Measurements from ENCODE around the gene VPS13D. TPM values are rescaled to one million over a fixed set of nuclear protein-coding genes. Genes with fewer than 3 reads are reported as not detected.

Gene VPS13D
- total and polyA plus RNA-seq, 2 of the 4 experiments (the other 2 are of a cell fraction) = 9.0 to 16.3 TPM

- Histone ChIP-seq H4K20me1 (ENCODE audit: insufficient read depth, low read length) (no peaks in the 10 kb centered on the region), H3K27me3 (ENCODE audit: control insufficient read depth, insufficient read depth, low read length) (no peaks in the 10 kb centered on the region), H3K4me2 (ENCODE audit: low read depth, low read length) (no peak overlapping the region), H2BK120ac (ENCODE audit: low read depth, low read length) (no peak overlapping the region), H2AK5ac (ENCODE audit: low read depth, low read length) (no peak overlapping the region), H3K27ac (ENCODE audit: insufficient read depth, low read length) (no peak overlapping the region), H3K36me3 (ENCODE audit: control insufficient read depth, insufficient read depth, low read length) (peaks cover 14% of the 10 kb centered on the region), H2BK20ac (ENCODE audit: low read depth, low read length) (no peak overlapping the region), H3K56ac (ENCODE audit: extremely low read depth, insufficient read depth, low read length) (no peak overlapping the region), H3K79me1 (ENCODE audit: low read depth in 1 of 2, low read length in 2 of 2) (no peaks in the 10 kb centered on the region), H3K4me1 (ENCODE audit: control insufficient read depth, insufficient read depth, low read length) (no peaks in the 10 kb centered on the region), H3K9ac (ENCODE audit: low read depth, low read length) (no peak overlapping the region), H2BK5ac (ENCODE audit: low read depth, low read length, poor library complexity, severe bottlenecking) (no peak overlapping the region), H2AFZ (replicated peaks; ENCODE audit: low read length, poor library complexity) (no peak overlapping the region), H3K9me1 (ENCODE audit: insufficient read depth, low read length) (peaks cover 2% of the 10 kb centered on the region; the same call in 1 of the 2 replicates), H2BK15ac (ENCODE audit: low read depth, low read length) (no peak overlapping the region), H3K4ac (ENCODE audit: low read depth, low read length) (no peak overlapping the region), H4K8ac (ENCODE audit: low read depth in 2 of 2, low read length in 2 of 2) (no peak overlapping the region), H3K4me3 (ENCODE audit: insufficient read depth, low read depth, low read length) (no peak overlapping the region), H3K9me3 (ENCODE audit: control insufficient read depth, insufficient read depth, low read length) (no peaks in the 10 kb centered on the region), H4K91ac (ENCODE audit: insufficient read depth, low read depth, low read length) (no peak overlapping the region), H2AK9ac (replicated peaks; ENCODE audit: low read depth, low read length, poor library complexity) (no peak overlapping the region), H4K5ac (ENCODE audit: low read depth, low read length) (no peak overlapping the region), H3K14ac (replicated peaks; ENCODE audit: low read depth, low read length) (no peak overlapping the region), H3K23ac (ENCODE audit: low read depth, low read length) (no peak overlapping the region), H3K18ac (ENCODE audit: low read depth, low read length) (no peak overlapping the region)
- in situ Hi-C loops (cut with MboI; ENCODE audit: low sequenced_read_pairs) (no loop called here), intact Hi-C loops (cut with micrococcal nuclease) (no loop called here), dilution Hi-C loops (cut with HindIII; ENCODE audit: low sequenced_read_pairs, unreplicated experiment) (no loop called here)
- ChIA-PET CTCF (no interaction called here), POLR2A (ENCODE audit: unreplicated experiment) (no interaction called here)
- WGBS, 2 experiments (ENCODE audit: extremely low coverage in 2 of 2, insufficient read length in 1 of 2) = 80% methylated on average over 3 of the region's 8 CpGs; no CpG with 5 or more reads in 1 of the 2 experiments
- no peak for DNase-seq
- no TSS peak for BruUV-seq (replicated peaks)
- ATAC-seq (ENCODE audit: low read depth) = no peak
- no peak for TF ChIP-seq POLR2A (IDR thresholded peaks at IDR 0.05; ENCODE audit: low read depth, low read length)
- no peak for TF ChIP-seq NFE2L2 (IDR thresholded peaks at IDR 0.05; ENCODE audit: low read depth, low read length)
These were observed 112.7 kb downstream of the VPS13D start for GRCh38 chr1:12342401-12343003.
